HG03565 (cell line): ENCODE measurements around the gene ISCU.

Source experiments
- ATAC-seq: cut with Tn5 transposase; IDR thresholded peaks from one replicate; pipeline ENCODE4 v1.9.1; 2021; ENCODE audit warnings: mild to moderate bottlenecking, moderate library complexity; ENCODE audit not compliant: unreplicated experiment

The ISCU gene

DNA sequence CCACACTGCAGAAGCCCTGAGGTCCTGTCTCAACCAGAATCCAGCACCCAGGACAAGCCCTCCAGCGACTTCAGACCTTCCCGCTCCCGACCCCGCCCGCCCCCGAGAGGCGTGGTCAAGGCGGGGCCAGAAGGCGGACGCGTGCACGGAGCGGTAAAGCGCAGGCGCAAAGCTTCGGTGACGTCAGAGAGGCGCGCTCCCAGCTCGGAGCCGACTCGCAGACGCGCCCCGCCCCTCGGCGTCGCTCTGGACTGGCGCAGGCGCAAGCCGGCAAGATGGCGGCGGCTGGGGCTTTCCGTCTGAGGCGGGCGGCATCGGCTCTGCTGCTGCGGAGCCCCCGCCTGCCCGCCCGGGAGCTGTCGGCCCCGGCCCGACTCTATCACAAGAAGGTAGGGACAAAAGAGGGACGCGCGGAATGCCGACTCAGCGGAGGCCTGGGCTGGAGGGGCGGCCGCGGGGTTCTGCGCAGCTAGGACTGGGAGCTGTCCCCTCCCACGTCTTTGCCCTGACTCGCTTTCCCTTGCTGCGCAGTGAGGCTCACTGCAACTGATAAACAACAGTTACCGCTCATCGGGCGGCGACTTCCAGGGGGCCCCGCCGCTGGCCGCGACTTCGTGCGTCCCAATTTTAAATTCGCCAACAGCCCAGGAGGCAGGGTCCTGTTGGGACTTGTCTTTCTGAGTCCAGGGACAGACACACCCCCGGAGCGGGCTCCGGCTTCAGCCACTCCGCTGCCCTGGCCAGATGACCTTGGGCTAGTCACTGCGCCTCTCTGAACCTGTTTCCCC is at the start of gene ISCU:
ISCU (plus strand) TSS at position 249 of the 788 bp plus-strand sequence; CDS start at position 276, 27 bp downstream.
- peak; percentile 59 for ATAC-seq

DNA sequence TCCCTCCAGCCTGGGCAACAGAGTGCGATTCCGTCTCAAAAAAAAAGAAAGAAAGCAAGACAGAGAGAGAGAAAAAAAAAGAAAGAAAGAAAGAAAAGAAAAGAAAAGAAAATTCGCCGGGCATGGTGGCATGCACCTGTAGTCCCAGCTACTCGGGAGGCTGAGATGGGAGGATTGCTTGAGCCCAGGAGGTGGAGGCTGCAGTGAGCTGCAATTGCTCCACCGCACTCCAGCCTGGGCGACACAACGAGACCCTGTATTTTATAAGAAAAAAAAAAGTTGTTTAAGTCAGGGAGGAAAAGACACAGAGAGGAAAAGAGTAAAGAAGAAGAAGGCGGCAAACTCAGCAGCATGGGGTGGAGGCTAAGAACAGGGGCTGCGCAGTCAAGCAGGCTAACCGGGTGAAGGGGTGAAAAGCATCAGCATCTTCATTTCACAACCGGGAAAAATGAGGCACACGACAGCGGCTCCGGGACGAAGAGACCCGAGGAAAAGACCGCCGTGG is 47.9 kb upstream of the ISCU start:
- no peak for ATAC-seq

DNA sequence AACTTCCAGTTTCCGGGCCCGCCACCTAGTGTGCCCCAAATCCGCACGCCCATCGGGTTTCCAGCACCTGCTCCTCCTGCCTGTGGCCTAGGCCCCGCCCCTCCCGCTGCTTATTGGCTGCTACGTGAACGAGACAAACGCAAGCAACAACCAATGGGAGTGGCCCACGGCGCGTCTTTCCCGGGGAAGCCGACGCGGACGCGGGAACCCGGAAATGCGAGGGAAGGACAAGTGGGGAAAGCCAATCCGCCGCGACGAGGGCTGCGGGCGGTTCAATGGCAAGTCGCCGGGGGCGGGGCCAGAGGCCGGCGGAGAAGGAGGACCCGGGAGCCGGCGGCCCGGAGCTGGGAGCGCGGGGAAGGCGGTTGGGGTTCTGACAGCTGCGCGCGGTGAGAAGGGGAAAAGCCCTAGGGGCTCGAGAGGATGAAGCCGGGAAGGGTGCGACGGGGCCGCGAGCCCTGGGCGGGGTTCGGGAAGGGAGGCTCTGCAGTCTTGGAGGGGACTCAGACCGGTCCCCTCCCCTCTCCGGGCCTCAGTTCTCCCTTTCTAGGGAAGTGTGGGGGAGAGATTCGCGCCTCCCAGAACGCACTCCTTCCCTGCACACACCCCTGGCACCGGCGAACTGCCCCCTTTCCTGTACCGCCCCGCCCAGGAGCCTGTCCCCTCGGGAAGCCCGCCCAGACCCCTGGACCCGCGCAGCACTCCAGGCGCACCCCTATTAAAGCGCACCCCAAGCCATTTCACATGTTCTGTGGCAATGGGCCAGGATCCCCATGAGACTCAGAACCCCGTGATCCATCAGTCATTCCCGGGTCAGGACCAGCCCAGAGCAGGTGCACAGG is 47.2 kb upstream of the ISCU start, which contains the start of gene FICD:
FICD (plus strand) TSS at position 305 of the 842 bp plus-strand sequence. CDS start 1,696 bp downstream, outside the sequence.
- ATAC-seq, result peak; percentile 79

DNA sequence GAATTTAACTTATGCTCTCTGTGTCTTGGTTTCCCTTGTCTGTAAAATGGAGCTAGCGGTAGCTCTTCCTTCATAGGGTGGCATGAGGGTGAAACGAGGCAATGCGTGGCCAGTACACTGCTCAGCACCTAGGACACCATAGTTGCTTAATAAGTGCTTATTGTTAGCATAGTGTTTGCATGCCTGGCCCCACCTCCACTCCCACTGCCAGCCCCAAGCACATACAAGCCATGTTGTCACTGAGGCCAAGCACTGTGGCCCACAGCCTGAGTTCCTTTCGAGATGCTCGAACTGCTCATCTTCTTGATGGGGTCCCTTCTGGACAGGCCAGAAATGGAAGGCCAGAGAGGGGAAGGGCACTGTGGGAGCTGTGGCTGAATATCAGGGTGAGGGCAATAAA is 46.5 kb upstream of the ISCU start:
- no peak for ATAC-seq

DNA sequence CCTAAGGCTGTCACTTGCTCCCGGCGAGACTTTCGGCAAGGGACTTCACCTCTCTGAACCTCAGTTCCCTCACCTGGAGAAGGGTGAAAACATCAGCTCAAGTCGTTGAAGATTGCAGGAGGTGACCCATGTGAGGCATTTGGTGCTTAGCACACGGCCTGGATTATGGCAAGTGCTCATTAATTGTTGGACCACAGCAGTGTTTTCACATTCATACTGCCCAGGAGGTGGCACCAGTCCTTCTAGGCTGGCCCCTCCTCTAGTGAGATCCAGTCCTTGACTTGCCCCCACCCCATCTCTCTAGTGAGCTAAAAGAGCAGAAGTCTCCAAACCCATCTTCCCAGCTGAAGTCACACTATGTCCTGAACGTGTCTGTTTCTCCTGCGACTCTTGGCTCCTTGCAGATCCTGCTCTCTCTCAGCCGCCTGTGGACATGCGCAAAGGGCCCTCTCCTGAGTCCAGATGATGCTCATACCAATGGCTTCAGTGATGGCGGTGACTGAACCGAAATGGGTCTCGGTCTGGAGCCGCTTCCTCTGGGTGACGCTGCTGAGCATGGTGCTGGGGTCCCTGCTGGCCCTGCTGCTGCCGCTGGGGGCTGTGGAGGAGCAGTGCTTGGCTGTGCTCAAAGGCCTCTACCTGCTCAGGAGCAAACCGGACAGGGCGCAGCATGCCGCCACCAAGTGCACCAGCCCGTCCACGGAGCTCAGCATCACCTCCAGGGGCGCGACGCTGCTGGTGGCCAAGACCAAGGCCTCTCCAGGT is 45.7 kb upstream of the ISCU start:
- ATAC-seq, result no peak

DNA sequence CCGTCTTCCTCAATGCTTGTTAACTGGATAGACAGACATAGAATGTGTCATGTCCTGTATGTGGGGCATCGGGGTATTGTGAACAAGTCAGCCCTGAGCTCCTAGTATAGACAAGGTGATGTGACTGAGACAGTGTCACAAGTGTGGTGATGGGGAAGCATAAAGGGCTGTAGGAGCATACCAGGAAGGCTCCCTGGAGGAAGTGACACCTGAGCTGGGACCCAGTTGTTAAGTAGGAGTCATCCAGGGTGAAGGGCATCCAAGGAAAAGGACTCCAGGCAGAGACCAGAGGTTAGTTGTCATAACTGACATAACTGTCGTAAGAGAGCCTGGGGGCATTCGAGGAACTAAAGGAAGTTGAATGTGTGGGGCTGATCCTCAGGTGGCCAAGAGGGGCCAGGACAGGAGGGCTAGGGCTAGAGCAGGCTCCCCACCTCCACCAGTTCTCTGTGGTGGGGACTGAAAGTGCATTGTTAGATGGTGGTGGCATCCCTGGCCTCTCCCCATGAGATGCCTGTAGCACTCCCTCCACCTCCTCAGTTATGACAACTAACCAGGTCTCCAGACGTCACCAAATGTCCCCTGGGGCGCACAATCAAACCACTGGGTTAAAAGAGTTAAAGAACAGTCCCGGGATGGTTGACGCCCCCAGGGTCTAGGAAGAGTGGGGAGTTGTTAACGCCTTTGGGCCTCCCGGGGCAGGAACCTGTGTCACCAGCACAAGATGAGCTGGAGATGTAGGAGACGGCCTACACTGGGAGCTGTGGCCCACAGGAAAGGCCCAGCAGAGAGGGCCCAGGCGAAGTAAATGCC is 44.9 kb upstream of the ISCU start:
- ATAC-seq, result no peak

DNA sequence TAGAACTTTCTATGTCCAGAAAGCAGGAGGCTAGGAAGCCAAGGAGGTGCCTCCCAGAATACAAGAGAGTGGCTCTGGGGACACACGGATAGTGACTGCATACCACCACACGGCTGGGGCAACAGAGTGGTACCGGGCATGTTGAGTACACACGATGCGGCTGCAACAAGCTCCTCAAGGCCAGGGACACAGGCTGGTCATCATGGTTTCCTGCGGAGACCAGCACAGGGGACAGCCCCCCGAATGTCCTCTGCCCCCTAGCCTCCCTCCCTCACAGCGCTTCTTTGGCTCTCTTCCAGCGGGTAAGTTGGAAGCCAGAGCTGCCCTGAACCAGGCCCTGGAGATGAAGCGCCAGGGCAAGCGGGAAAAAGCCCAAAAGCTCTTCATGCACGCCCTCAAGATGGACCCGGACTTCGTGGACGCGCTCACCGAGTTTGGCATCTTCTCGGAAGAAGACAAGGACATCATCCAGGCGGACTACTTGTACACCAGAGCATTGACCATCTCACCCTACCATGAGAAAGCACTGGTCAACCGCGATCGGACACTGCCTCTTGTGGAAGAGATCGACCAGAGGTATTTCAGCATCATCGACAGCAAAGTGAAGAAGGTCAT is 44.2 kb upstream of the ISCU start:
- no peak for ATAC-seq

DNA sequence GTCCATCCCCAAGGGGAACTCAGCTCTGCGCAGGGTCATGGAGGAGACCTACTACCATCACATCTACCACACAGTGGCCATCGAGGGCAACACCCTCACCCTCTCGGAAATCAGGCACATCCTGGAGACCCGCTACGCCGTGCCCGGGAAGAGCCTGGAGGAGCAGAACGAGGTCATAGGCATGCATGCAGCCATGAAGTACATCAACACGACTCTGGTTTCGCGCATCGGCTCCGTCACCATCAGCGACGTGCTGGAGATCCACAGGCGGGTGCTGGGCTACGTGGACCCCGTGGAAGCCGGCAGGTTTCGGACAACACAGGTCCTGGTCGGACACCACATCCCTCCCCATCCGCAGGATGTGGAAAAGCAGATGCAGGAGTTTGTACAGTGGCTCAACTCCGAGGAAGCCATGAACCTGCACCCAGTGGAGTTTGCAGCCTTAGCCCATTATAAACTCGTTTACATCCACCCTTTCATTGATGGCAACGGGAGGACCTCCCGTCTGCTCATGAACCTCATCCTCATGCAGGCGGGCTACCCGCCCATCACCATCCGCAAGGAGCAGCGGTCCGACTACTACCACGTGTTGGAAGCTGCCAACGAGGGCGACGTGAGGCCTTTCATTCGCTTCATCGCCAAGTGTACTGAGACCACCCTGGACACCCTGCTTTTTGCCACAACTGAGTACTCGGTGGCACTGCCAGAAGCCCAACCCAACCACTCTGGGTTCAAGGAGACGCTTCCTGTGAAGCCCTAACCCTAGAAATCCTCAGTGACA is 43.5 kb upstream of the ISCU start:
- ATAC-seq, result no peak

DNA sequence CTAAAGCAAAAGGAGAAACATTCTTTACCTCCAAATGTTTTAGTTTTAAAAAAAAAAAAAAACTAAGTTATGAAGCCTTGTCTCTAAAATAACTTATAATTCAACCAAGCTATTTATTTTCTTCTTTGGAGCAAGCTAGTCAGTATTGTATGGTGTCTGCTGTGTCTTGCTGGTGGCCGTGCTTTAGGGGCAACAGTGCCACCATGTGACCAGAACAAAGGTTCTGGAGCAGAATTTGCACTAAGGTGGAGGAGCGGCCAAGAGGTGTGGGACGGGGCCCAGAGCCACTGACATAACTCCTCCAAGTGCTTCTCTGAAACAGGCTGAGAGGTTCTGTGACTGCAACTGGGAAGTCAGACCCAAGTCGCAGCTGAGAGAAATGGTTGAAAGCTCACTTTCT is 42.8 kb upstream of the ISCU start:
- no peak for ATAC-seq

DNA sequence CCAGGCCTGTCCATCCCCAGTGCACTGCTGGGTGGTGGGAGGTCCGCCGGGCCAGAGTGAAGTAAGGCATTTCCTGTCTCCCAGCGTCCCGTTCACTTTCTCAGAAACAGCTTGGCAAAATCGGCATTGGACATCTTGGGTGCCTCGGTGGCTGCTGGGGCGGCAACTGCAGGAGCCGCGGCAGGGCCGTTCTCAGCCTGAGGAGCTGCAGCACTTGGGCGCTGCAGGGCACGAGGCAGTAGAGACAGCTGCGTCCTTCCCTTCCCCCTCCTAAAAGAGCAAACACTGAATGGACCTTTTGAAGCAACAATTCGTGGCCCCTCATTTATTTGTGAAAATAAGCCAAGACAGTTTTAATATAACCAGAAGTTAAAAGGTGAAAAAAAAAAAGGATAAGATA is 39.0 kb upstream of the ISCU start:
- no peak for ATAC-seq

DNA sequence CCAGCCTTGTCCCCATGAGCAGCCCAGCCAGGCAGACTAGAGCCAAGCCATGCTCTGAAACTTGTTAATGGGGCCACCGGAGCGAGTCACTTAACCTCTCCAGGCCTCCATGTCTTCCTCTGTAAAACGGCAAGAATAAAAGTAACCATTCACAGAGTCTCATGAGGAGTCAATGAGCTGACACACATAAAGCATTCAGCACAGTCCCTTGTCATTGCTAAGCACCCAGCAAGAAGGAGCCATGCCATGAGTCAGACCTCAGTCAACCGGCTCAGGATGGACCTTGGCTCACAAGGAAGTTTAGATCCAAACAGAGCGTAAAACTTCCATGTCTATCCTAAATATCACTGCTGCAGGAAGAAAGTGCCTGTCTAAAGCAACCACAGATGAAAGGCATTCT is 36.7 kb upstream of the ISCU start:
- ATAC-seq, result no peak

DNA sequence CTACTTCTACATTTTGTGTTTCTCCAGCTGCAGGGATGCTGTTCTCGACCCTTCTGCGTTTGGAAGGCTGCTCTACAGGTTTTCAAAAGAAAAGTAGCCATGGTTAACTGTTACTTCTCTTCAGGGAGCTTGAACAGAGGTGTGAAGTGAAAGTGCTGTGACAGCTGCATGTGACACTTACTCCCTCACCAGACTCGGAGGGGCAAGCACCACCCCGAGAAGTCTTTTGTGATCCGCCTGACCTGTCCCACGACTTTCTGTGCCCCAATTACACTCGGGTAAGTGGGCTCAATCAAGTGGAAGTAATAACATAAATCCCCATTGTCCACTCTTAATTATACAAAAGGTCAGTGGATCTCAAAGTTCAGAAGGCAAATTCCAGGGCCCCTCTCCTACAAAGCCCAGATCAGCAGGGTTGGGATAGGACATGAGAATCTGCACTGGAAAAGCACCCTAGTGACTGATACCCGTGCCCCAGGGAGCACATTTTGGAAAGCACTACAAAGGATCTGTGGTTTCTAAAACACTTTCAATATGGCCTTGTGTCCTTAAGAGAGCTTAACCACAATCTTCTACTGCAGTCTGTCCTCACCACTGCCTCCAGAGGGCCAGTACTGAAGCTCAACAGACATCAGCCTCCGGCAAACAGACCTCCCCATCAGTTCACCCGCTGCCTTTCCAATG is 35.8 kb upstream of the ISCU start:
- no peak for ATAC-seq

DNA sequence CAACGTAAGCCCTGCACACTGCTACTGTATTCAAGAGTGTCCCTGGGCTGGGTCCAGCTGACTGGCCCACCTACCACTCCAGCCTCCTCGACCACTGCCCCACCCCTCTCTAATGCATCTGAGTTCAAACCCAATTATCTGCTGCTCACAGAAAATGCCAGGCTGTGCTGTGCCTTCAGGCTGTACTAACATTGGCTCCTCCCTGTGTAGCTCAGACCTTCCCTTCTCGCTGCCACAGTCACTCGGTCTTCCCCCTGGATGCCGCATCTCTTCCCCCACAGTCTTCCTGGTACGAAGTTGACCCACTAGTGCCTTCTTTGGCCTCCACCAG is 35.3 kb upstream of the ISCU start:
- no peak for ATAC-seq

DNA sequence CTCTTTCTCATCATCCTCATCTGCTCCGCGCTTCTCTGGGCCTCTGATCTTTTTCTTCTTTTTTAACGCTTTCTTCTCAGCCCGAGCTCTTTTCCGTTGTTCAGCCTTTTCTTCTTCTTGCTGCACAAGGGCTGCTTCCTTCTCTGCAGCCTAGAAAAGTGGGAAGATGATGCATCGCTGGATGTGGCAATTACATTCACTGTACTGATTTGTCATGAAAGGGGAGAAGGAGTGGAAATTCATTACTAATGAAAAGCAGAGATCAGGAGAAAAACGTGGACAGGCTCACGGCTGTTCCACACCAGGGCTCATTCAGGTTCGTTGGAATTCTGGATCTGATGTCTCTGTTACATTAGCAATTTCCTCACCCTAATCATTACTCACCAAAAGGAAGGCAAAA is 32.2 kb upstream of the ISCU start:
- no peak for ATAC-seq

DNA sequence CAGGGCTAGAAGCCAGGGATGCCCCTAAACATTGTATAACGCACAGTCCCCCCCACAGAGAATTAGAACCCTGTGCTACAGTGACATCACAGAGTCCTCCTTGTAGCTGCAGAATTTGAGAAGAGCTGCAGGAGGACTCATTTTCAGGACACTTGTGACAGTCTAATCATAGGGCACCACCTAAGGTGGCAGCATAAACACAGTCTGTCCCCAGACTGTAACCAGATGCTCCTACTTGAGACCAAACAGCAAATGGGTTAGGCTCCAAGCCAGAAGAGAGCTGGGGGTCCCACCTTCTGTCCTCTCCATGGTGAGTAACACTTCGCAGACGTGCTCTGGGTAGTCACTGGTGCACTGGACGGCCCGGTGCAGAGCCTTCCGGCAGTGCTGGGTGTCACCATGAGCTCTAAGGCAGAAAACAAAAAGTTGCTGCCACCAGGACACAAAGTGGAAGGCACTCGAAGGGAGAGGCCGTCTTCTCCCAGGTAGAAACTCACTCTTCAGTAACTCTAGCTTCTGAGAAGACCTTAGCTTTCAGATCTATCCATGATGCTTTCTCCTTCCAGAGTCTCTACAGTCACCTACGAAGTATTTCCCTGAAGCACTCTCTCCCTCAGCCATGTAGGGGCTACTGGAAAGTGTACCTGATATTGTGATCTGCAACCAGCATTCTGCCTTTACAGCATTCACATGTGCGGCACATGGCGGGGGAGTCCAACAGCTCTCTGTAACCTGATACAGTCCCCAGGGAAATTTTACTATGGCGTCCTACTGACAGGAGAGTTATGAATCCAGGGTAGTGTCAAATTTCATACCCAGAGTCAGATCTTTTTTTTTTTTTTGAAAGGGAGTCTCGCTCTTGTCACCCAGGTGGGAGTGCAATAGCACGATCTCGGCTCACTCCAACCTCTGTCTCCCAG is 30.2 kb upstream of the ISCU start:
- no peak for ATAC-seq

DNA sequence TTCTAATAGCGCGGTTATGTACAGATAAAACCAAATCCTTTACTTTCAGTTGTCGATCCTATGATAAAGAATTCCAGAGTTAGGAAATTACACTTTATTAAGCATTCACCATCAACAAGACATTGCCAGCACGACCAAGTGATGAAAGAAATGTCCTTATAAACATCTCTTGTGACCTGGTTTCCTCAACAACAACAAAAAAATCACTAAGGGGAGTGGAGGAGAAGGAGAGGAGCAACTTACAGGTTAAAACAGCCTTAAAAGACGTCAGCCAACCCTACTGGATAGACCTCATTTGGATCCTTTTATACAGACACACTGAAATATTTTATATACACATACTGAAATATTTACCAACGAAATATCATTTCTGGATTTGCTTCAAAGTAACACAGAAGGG is 24.2 kb upstream of the ISCU start:
- ATAC-seq, result no peak

DNA sequence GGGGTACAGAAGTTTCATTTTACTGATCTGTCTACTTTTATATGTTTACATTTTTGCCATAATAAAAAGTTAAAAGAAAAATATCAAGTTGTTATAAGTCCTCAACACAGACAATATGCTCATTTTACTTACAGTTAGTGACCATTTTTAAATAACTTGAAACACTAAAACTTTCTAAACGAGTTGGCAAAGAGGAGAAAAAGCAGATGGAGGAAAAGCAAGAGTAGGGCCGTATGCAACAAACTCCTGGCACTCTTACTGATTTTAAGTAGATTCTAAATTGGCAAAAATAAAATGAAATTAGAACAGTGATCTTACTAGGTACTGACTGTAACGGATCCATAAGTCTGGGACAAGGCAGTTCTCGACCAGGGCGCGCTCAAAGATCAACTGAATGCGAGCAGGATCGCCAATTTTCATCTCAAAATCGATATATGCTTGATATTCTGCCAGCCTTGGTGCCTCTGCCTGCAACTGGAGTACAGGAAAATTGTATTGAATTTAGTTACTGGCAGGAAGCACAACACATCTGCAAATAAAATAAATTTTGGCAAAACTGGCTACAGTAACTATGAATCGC is 23.7 kb upstream of the ISCU start:
- no peak for ATAC-seq
